Measurements from ENCODE around the gene ETAA1. TPM values are rescaled to one million over a fixed set of nuclear protein-coding genes. Genes with fewer than 3 reads are reported as not detected.

Gene ETAA1
- total RNA-seq, 1 experiment from 2014 or later, result 27.3 TPM

- ATAC-seq (no peak), DNase-seq (ENCODE audit: low spot score) (no peak)
- no peak overlapping the region for H3K4me3 Mint-ChIP-seq
- no peak overlapping the region for H3K27ac Mint-ChIP-seq
- H3K36me3 Mint-ChIP-seq, result peaks cover 2% of the 10 kb centered on the region; the same call in 1 of the 2 replicates
- no peaks in the 10 kb centered on the region for H3K27me3 Mint-ChIP-seq (ENCODE audit: low read depth)
- CTCF ChIA-PET, result no interaction called here
- POLR2A ChIA-PET, result no interaction called here
- H3K4me1 Mint-ChIP-seq, result peaks cover 56% of the 10 kb centered on the region
- no peaks in the 10 kb centered on the region for H3K9me3 Mint-ChIP-seq
- TF ChIP-seq RORB (CRISPR knock-in tag; IDR thresholded peaks at IDR 0.05), result no peak
- no peak for TF ChIP-seq FOXP1 (CRISPR knock-in tag; IDR thresholded peaks at IDR 0.05; ENCODE audit: borderline replicate concordance)
- no peak for TF ChIP-seq FOXK1 (CRISPR knock-in tag; IDR thresholded peaks at IDR 0.05)
- TF ChIP-seq EMX1 (CRISPR knock-in tag; IDR thresholded peaks at IDR 0.05), result no peak
- no peak for TF ChIP-seq ETV6 (CRISPR knock-in tag; IDR thresholded peaks at IDR 0.05)
- TF ChIP-seq CTCF (IDR thresholded peaks at IDR 0.05), result no peak
- no peak for TF ChIP-seq TCF7 (CRISPR knock-in tag; IDR thresholded peaks at IDR 0.05; ENCODE audit: low read depth)
Observed at GRCh38 chr2:67393237-67393636, 3.9 kb upstream of the ETAA1 start.

GRCh38 chr2:67394734-67395133 lies 2.4 kb upstream of the ETAA1 start:
- ChIA-PET POLR2A (no interaction called here), CTCF (no interaction called here)
- H3K4me3 Mint-ChIP-seq, result no peak overlapping the region
- no peak for TF ChIP-seq ZNF317 (CRISPR knock-in tag; IDR thresholded peaks at IDR 0.05; ENCODE audit: borderline replicate concordance, low read depth)
- TF ChIP-seq IRF2 (CRISPR knock-in tag; IDR thresholded peaks at IDR 0.05; ENCODE audit: borderline replicate concordance, low read depth), result no peak
- no peak for TF ChIP-seq ZNF232 (CRISPR knock-in tag; IDR thresholded peaks at IDR 0.05)
- TF ChIP-seq SMAD4 (CRISPR knock-in tag; IDR thresholded peaks at IDR 0.05), result no peak
- TF ChIP-seq ETV6 (CRISPR knock-in tag; IDR thresholded peaks at IDR 0.05), result no peak
- TF ChIP-seq ESRRA (CRISPR knock-in tag; IDR thresholded peaks at IDR 0.05; ENCODE audit: borderline replicate concordance), result no peak
- TF ChIP-seq SOX15 (CRISPR knock-in tag; IDR thresholded peaks at IDR 0.05), result no peak
- no peak for TF ChIP-seq ZNF423 (CRISPR knock-in tag; IDR thresholded peaks at IDR 0.05)
- TF ChIP-seq NR2C2 (CRISPR knock-in tag; IDR thresholded peaks at IDR 0.05), result no peak
- no peaks in the 10 kb centered on the region for H3K9me3 Mint-ChIP-seq
- no peaks in the 10 kb centered on the region for H3K27me3 Mint-ChIP-seq (ENCODE audit: low read depth)
- no peak for ATAC-seq
- H3K4me1 Mint-ChIP-seq, result peaks cover 48% of the 10 kb centered on the region
- 0 out of 2 replicates have a peak overlapping the region, but pooled peaks have one; percentile 18 for H3K27ac Mint-ChIP-seq
- H3K36me3 Mint-ChIP-seq, result peaks cover 2% of the 10 kb centered on the region; the same call in 1 of the 2 replicates
- DNase-seq (ENCODE audit: low spot score), result no peak

- peaks cover 30% of the 10 kb centered on the region for H3K36me3 Mint-ChIP-seq
- H3K4me1 Mint-ChIP-seq, result peaks cover 24% of the 10 kb centered on the region
- H3K27me3 Mint-ChIP-seq (ENCODE audit: low read depth), result no peaks in the 10 kb centered on the region
- TF ChIP-seq ATF6 (CRISPR knock-in tag; IDR thresholded peaks at IDR 0.05) (no peak), PRRX2 (CRISPR knock-in tag; IDR thresholded peaks at IDR 0.05) (no peak), FOXP1 (CRISPR knock-in tag; IDR thresholded peaks at IDR 0.05; ENCODE audit: borderline replicate concordance) (no peak), CTCF (IDR thresholded peaks at IDR 0.05) (no peak), NR2C2 (CRISPR knock-in tag; IDR thresholded peaks at IDR 0.05) (no peak), GRHL2 (CRISPR knock-in tag; IDR thresholded peaks at IDR 0.05; ENCODE audit: insufficient replicate concordance, severe bottlenecking) (no peak), ZNF425 (CRISPR knock-in tag; conservative IDR thresholded peaks at IDR 0.05) (no peak), RORB (CRISPR knock-in tag; IDR thresholded peaks at IDR 0.05) (no peak), SMAD4 (CRISPR knock-in tag; IDR thresholded peaks at IDR 0.05) (no peak), NR3C1 (CRISPR knock-in tag; conservative IDR thresholded peaks at IDR 0.05; ENCODE audit: low read depth) (no peak), ETV6 (CRISPR knock-in tag; IDR thresholded peaks at IDR 0.05) (no peak), TP53 (CRISPR knock-in tag; IDR thresholded peaks at IDR 0.05) (no peak), ZNF138 (CRISPR knock-in tag; conservative IDR thresholded peaks at IDR 0.05) (no peak), ZNF263 (CRISPR knock-in tag; IDR thresholded peaks at IDR 0.05; ENCODE audit: low read depth) (no peak), PREB (CRISPR knock-in tag; IDR thresholded peaks at IDR 0.05; ENCODE audit: borderline replicate concordance) (no peak), CREB1 (CRISPR knock-in tag; IDR thresholded peaks at IDR 0.05) (no peak)
Observed at GRCh38 chr2:67399144-67399543, 2.0 kb downstream of the ETAA1 start.

More at GRCh38 chr2:67399144-67399543, 2.0 kb downstream of the ETAA1 start:
- Mint-ChIP-seq H3K9me3 (no peaks in the 10 kb centered on the region), H3K27ac (no peak overlapping the region), H3K4me3 (peak overlapping the region; percentile 98; the same call in 1 of the 2 replicates)
- CTCF ChIA-PET, result no interaction called here
- POLR2A ChIA-PET, result no interaction called here
- ATAC-seq (no peak), DNase-seq (ENCODE audit: low spot score) (no peak)

All from WTC11 (cell line).